ENCODE results near the gene JUNB.
A peak's percentile ranks its signal among the peaks of the same experiment; 100 is the strongest.

Gene JUNB

GRCh38 chr19:12788682-12789097 lies 2.6 kb upstream of the JUNB start:
- peak overlapping the region; percentile 89 for H3K27ac ChIP-seq
- in situ Hi-C loops (cut with HindIII; ENCODE audit: low pct_ligation_motif_present, low sequenced_read_pairs), result no loop called here
- TF ChIP-seq CTCF (IDR thresholded peaks at IDR 0.05; ENCODE audit: low read depth, low read length, missing control alignments), result no peak
- peak; percentile 67 for DNase-seq
- H3K36me3 ChIP-seq (replicated peaks), result peaks cover 2% of the 10 kb centered on the region
- H3K4me3 ChIP-seq (ENCODE audit: low read depth, low read length), result peak overlapping the region; percentile 37
- no peaks in the 10 kb centered on the region for H3K27me3 ChIP-seq (replicated peaks)

GRCh38 chr19:12789098-12789903 lies 2.0 kb upstream of the JUNB start:
- in situ Hi-C loops (cut with HindIII; ENCODE audit: low pct_ligation_motif_present, low sequenced_read_pairs), result no loop called here
- no peak for TF ChIP-seq CTCF (IDR thresholded peaks at IDR 0.05; ENCODE audit: low read depth, low read length, missing control alignments)

GRCh38 chr19:12789904-12790619 lies 1.2 kb upstream of the JUNB start:
- in situ Hi-C loops (cut with HindIII; ENCODE audit: low pct_ligation_motif_present, low sequenced_read_pairs), result no loop called here
- peak; percentile 93 for DNase-seq
- H3K4me3 ChIP-seq (ENCODE audit: low read depth, low read length), result peak overlapping the region; percentile 98
- TF ChIP-seq CTCF (IDR thresholded peaks at IDR 0.05; ENCODE audit: low read depth, low read length, missing control alignments), result no peak
- no peaks in the 10 kb centered on the region for H3K27me3 ChIP-seq (replicated peaks)
- peaks cover 2% of the 10 kb centered on the region for H3K36me3 ChIP-seq (replicated peaks)
- H3K27ac ChIP-seq, result peak overlapping the region; percentile 89

More at GRCh38 chr19:12789098-12789903, 2.0 kb upstream of the JUNB start:
- no peaks in the 10 kb centered on the region for H3K27me3 ChIP-seq (replicated peaks)
- H3K4me3 ChIP-seq (ENCODE audit: low read depth, low read length), result peak overlapping the region; percentile 98
- DNase-seq, result no peak
- H3K27ac ChIP-seq, result peak overlapping the region; percentile 89
- H3K36me3 ChIP-seq (replicated peaks), result peaks cover 2% of the 10 kb centered on the region

- no peak for TF ChIP-seq CTCF (IDR thresholded peaks at IDR 0.05; ENCODE audit: low read depth, low read length, missing control alignments)
- Histone ChIP-seq H3K27ac (peak overlapping the region; percentile 89), H3K36me3 (replicated peaks) (peaks cover 2% of the 10 kb centered on the region), H3K4me3 (ENCODE audit: low read depth, low read length) (peak overlapping the region; percentile 98), H3K27me3 (replicated peaks) (no peaks in the 10 kb centered on the region)
- DNase-seq, result no peak
- in situ Hi-C loops (cut with HindIII; ENCODE audit: low pct_ligation_motif_present, low sequenced_read_pairs), result no loop called here
These were observed 500 bp upstream of the JUNB start for GRCh38 chr19:12790628-12791344.

- no peak for TF ChIP-seq CTCF (IDR thresholded peaks at IDR 0.05; ENCODE audit: low read depth, low read length, missing control alignments)
- Histone ChIP-seq H3K27ac (peak overlapping the region; percentile 89), H3K27me3 (replicated peaks) (no peaks in the 10 kb centered on the region), H3K4me3 (ENCODE audit: low read depth, low read length) (peak overlapping the region; percentile 98), H3K36me3 (replicated peaks) (peaks cover 2% of the 10 kb centered on the region)
- no peak for DNase-seq
- in situ Hi-C loops (cut with HindIII; ENCODE audit: low pct_ligation_motif_present, low sequenced_read_pairs), result no loop called here
These were observed 966 bp downstream of the JUNB start for GRCh38 chr19:12792051-12792852.

Data from brain microvascular endothelial cell (primary cell).